GM19035 (cell line): ENCODE measurements around the gene ZFP36.

Experiments
- ATAC-seq: cut with Tn5 transposase; IDR thresholded peaks from one replicate; pipeline ENCODE4 v1.9.1; 2021; ENCODE audit not compliant: unreplicated experiment

ZFP36 gene

GRCh38 chr19:39417463-39418181, 11.0 kb downstream of the ZFP36 start:
- ATAC-seq, result no peak

GRCh38 chr19:39419003-39419402, 12.4 kb downstream of the ZFP36 start:
- ATAC-seq, result no peak

GRCh38 chr19:39420769-39421168, 14.1 kb downstream of the ZFP36 start:
- ATAC-seq, result no peak

- ATAC-seq, result no peak
These were observed 15.4 kb downstream of the ZFP36 start for GRCh38 chr19:39422020-39422419.

- no peak for ATAC-seq
These were observed 16.8 kb downstream of the ZFP36 start for GRCh38 chr19:39423258-39424086.

GRCh38 chr19:39424934-39425333, 18.3 kb downstream of the ZFP36 start:
- no peak for ATAC-seq

GRCh38 chr19:39425744-39426143, 19.1 kb downstream of the ZFP36 start:
- ATAC-seq, result no peak

- no peak for ATAC-seq
These were observed 19.5 kb downstream of the ZFP36 start for GRCh38 chr19:39426170-39426569.

- ATAC-seq, result no peak
These were observed 21.1 kb downstream of the ZFP36 start for GRCh38 chr19:39427707-39428106.

- ATAC-seq, result no peak
These were observed 21.9 kb downstream of the ZFP36 start for GRCh38 chr19:39428283-39429112.

- peak; percentile 46 for ATAC-seq
These were observed 24.3 kb downstream of the ZFP36 start for GRCh38 chr19:39430675-39431593.

GRCh38 chr19:39432677-39433025, 26.0 kb downstream of the ZFP36 start:
- no peak for ATAC-seq

- no peak for ATAC-seq
These were observed 26.9 kb downstream of the ZFP36 start for GRCh38 chr19:39433480-39434079.

- ATAC-seq, result no peak
These were observed 27.8 kb downstream of the ZFP36 start for GRCh38 chr19:39434123-39435076.

GRCh38 chr19:39435499-39436349, 29.1 kb downstream of the ZFP36 start, which contains the start of gene RPS16:
Gene RPS16 (minus strand): TSS chr19:39435949. CDS start chr19:39435895, 54 bp downstream.
- peak; percentile 81 for ATAC-seq

- ATAC-seq, result no peak
These were observed 29.7 kb downstream of the ZFP36 start for GRCh38 chr19:39436350-39436716.

GRCh38 chr19:39438270-39438934, 31.8 kb downstream of the ZFP36 start:
- no peak for ATAC-seq
